Endodermal cell (in vitro differentiated cells): ENCODE measurements around the gene ZNF469. TPM values are rescaled to one million over a fixed set of nuclear protein-coding genes. Genes with fewer than 3 reads are reported as not detected.

Experiments used
- DNase-seq: peaks from one replicate; pipeline ENCODE4 v3.0.0-alpha.2; 2017
- H3K27ac ChIP-seq: 2 replicates; pipeline ENCODE4 v1.5.1; 2013; ENCODE audit warnings: mild to moderate bottlenecking, low read depth, low read length, moderate library complexity
- H3K27me3 ChIP-seq: 2 replicates; pipeline ENCODE4 v1.6.1; 2013; ENCODE audit warnings: mild to moderate bottlenecking, low read length, moderate library complexity; ENCODE audit not compliant: insufficient read depth, control insufficient read depth, poor library complexity, severe bottlenecking
- H3K36me3 ChIP-seq: 2 replicates; pipeline ENCODE4 v1.7.0; 2013; ENCODE audit warnings: mild to moderate bottlenecking, low read length, moderate library complexity; ENCODE audit not compliant: control insufficient read depth, insufficient read depth
- H3K4me1 ChIP-seq: one replicate; pipeline ENCODE4 v1.7.0; 2013; ENCODE audit warnings: low read length; ENCODE audit not compliant: control insufficient read depth, insufficient read depth
- H3K4me3 ChIP-seq: 2 replicates; pipeline ENCODE4 v1.5.1; 2013; ENCODE audit warnings: mild to moderate bottlenecking, low read length, moderate library complexity
- H3K9ac ChIP-seq: 2 replicates; pipeline ENCODE4 v1.6.1; 2013; ENCODE audit warnings: mild to moderate bottlenecking, low read length, moderate library complexity; ENCODE audit not compliant: poor library complexity, severe bottlenecking; ENCODE audit errors: extremely low read depth
- H3K9me3 ChIP-seq: 2 replicates; pipeline ENCODE4 v1.6.1; 2013; ENCODE audit warnings: mild to moderate bottlenecking, low read length, moderate library complexity; ENCODE audit not compliant: control insufficient read depth
- H3K27ac Mint-ChIP-seq: 2 replicates; pipeline ENCODE4 v1.8.0; 2020; ENCODE audit warnings: mixed read lengths
- H3K27me3 Mint-ChIP-seq: 2 replicates; pipeline ENCODE4 v1.8.0; 2021; ENCODE audit warnings: mild to moderate bottlenecking, mixed read lengths; ENCODE audit not compliant: insufficient read depth
- H3K36me3 Mint-ChIP-seq: 2 replicates; pipeline ENCODE4 v1.8.0; 2020; ENCODE audit warnings: low read depth, mixed read lengths
- H3K4me1 Mint-ChIP-seq: 2 replicates; pipeline ENCODE4 v1.8.0; 2020; ENCODE audit warnings: mixed read lengths
- H3K4me3 Mint-ChIP-seq: 2 replicates; pipeline ENCODE4 v1.8.0; 2020; ENCODE audit warnings: mild to moderate bottlenecking, moderate library complexity, mixed read lengths
- H3K9me3 Mint-ChIP-seq: 2 replicates; pipeline ENCODE4 v1.8.0; 2020; ENCODE audit warnings: mild to moderate bottlenecking, mixed read lengths
- WGBS, 2 experiments: methylation state at CpG; one replicate each; pipeline versions ENCODE4 v1.1.5 to v1.1.7; 2013; ENCODE audit warnings: missing lambda C conversion rate in 2 of 2, mixed read lengths in 1 of 2; ENCODE audit not compliant: insufficient coverage in 1 of 2, insufficient read length in 1 of 2; 5-methylcytosine and 5-hydroxymethylcytosine counted together
- total RNA-seq, 2 donors: library from RNA; stranded (reverse); fragmentation: NEBNext Ultra II Directional in 1 of 2; extraction: Animal tissue kit (Norgen Biotek cat#: 25700) in 1 of 2; gene quantifications; 2 replicates in 1 of 2; 3 replicates in 1 of 2; pipeline ENCODE4 v1.2.1, GENCODE V29; 2021
- TF ChIP-seq, protein P1 (sequence below): fragments of 200-600 bp; sonication (generic); conservative IDR thresholded peaks from 2 replicates; pipeline ENCODE4 v1.5.0; 2021; ENCODE audit warnings: antibody characterized with exemption, mild to moderate bottlenecking

The ZNF469 gene
- total RNA-seq, 2 donors from 2014 or later = 0.68 to 4.7 TPM

DNA sequence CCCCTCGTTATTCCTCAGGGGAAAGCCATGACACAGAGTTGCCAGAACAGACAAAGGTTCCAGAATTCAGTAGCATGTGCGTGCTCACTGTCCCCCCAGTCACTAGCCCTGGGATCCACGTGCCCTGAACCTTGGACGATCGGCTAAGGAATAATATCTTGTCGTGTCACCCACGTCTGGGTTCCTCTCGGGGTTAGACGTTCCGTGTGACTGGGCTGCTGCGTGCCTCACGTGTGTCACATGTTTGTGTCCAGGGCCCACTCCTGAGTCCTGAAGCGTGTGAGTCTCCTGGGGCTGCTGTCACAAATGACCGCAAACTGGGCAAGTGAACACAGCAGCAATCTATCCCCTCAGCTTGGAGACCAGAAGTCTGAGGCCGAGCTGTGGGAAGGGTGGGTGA lies 12.4 kb upstream of the ZNF469 start:
- Histone ChIP-seq H3K36me3 (no peaks in the 10 kb centered on the region), H3K27ac (no peak overlapping the region), H3K4me1 (no peaks in the 10 kb centered on the region), H3K27me3 (no peaks in the 10 kb centered on the region), H3K9ac (no peak overlapping the region), H3K9me3 (peaks cover 5% of the 10 kb centered on the region), H3K4me3 (no peak overlapping the region)
- Mint-ChIP-seq H3K4me1 (no peaks in the 10 kb centered on the region), H3K27ac (no peak overlapping the region), H3K27me3 (no peaks in the 10 kb centered on the region), H3K9me3 (no peaks in the 10 kb centered on the region), H3K36me3 (no peaks in the 10 kb centered on the region), H3K4me3 (no peak overlapping the region)
- DNase-seq = no peak
- 93 to 94% methylated on average over 14 to 15 of the region's 15 CpGs for WGBS, 2 experiments
- TF ChIP-seq, protein P1, sequence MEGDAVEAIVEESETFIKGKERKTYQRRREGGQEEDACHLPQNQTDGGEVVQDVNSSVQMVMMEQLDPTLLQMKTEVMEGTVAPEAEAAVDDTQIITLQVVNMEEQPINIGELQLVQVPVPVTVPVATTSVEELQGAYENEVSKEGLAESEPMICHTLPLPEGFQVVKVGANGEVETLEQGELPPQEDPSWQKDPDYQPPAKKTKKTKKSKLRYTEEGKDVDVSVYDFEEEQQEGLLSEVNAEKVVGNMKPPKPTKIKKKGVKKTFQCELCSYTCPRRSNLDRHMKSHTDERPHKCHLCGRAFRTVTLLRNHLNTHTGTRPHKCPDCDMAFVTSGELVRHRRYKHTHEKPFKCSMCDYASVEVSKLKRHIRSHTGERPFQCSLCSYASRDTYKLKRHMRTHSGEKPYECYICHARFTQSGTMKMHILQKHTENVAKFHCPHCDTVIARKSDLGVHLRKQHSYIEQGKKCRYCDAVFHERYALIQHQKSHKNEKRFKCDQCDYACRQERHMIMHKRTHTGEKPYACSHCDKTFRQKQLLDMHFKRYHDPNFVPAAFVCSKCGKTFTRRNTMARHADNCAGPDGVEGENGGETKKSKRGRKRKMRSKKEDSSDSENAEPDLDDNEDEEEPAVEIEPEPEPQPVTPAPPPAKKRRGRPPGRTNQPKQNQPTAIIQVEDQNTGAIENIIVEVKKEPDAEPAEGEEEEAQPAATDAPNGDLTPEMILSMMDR = no peak

DNA sequence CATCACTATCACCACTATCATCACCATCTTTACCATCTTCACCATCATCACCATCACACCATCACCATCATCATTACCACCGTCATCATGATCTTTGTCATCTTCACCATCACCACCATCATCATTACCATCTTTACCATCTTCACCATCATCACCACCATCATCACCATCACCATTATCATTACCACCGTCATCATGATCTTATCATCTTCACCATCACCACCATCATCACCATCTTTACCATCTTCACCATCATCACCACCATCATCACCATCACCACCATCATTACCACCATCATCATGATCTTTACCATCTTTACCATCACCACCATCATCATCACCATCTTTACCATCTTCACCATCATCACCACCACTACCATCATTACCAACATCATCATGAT lies 10.2 kb upstream of the ZNF469 start:
- Histone ChIP-seq H3K4me1 (no peaks in the 10 kb centered on the region), H3K9me3 (peaks cover 5% of the 10 kb centered on the region), H3K9ac (no peak overlapping the region), H3K27ac (no peak overlapping the region), H3K36me3 (no peaks in the 10 kb centered on the region), H3K4me3 (no peak overlapping the region), H3K27me3 (no peaks in the 10 kb centered on the region)
- Mint-ChIP-seq H3K4me3 (no peak overlapping the region), H3K9me3 (no peaks in the 10 kb centered on the region), H3K36me3 (no peaks in the 10 kb centered on the region), H3K27ac (no peak overlapping the region), H3K4me1 (no peaks in the 10 kb centered on the region), H3K27me3 (no peaks in the 10 kb centered on the region)
- TF ChIP-seq, protein P1 = no peak
- no peak for DNase-seq
- 80 to 92% methylated on average over 2 of the region's 2 CpGs for WGBS, 2 experiments

DNA sequence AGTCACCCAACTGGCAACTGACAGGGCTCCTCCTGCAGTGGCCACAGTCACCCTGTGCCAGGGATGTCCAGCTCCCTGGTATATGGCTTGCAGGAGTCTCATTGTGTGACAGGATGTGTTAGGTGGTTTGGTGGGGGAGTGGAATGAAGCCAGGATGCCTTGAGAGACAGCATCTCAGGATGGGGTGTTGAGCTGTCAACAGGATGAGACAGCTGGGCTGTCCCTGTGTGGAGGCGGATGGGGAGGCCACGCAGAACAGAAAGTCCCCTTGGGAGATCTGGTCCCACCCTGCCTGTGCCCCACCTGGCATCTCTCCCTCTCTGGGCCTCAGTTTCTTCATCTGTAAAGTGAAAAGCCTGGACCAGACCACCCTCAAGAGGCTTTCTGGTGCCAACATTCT lies 9.5 kb upstream of the ZNF469 start:
- H3K27ac Mint-ChIP-seq = no peak overlapping the region
- no peak for DNase-seq
- H3K4me1 Mint-ChIP-seq = no peaks in the 10 kb centered on the region
- no peak overlapping the region for H3K4me3 ChIP-seq
- peaks cover 5% of the 10 kb centered on the region for H3K9me3 ChIP-seq
- H3K4me3 Mint-ChIP-seq = no peak overlapping the region
- no peaks in the 10 kb centered on the region for H3K4me1 ChIP-seq
- H3K36me3 ChIP-seq = no peaks in the 10 kb centered on the region
- TF ChIP-seq, protein P1 = no peak
- WGBS, 2 experiments = 88 to 100% methylated on average over 1 to 2 of the region's 2 CpGs
- H3K9me3 Mint-ChIP-seq = no peaks in the 10 kb centered on the region
- no peak overlapping the region for H3K9ac ChIP-seq
- H3K27me3 ChIP-seq = no peaks in the 10 kb centered on the region
- no peaks in the 10 kb centered on the region for H3K27me3 Mint-ChIP-seq
- no peak overlapping the region for H3K27ac ChIP-seq
- no peaks in the 10 kb centered on the region for H3K36me3 Mint-ChIP-seq
